Thoracic aorta (tissue), 2 donors: ENCODE measurements around the gene CYB5R3. TPM values are rescaled to one million over a fixed set of nuclear protein-coding genes. Genes with fewer than 3 reads are reported as not detected.
A peak's percentile ranks its signal among the peaks of the same experiment; 100 is the strongest.

Experiments used
- ATAC-seq: fragments of 150-250 bp; one replicate; pipeline ENCODE4 v1.8.0; 2017; ENCODE audit warnings: low read depth; ENCODE audit not compliant: insufficient number of reproducible peaks, low FRiP score
- DNase-seq: peaks from one replicate; pipeline ENCODE4 v3.0.0-alpha.2; 2020; ENCODE audit warnings: low spot score
- H3K27ac ChIP-seq, 2 donors: fragments of 200-600 bp; sonication (generic); 1 replicate in 1 of 2; 2 replicates in 1 of 2; pipeline ENCODE4 v1.5.1; 2016; ENCODE audit warnings: mild to moderate bottlenecking in 2 of 2, moderate library complexity in 2 of 2
- H3K27me3 ChIP-seq: fragments of 200-600 bp; sonication (generic); replicated peaks from 2 replicates; pipeline ENCODE4 v1.6.0; 2016; ENCODE audit warnings: mild to moderate bottlenecking; ENCODE audit not compliant: insufficient read depth
- H3K36me3 ChIP-seq: fragments of 200-600 bp; sonication (generic); one replicate; pipeline ENCODE4 v1.5.1; 2016
- H3K4me1 ChIP-seq, 2 donors: fragments of 200-600 bp; sonication (generic); 1 replicate in 1 of 2; 2 replicates in 1 of 2; pipeline versions ENCODE4 v1.5.1 to v1.6.0; 2016; ENCODE audit warnings: low read depth in 2 of 2, mild to moderate bottlenecking in 1 of 2; ENCODE audit not compliant: control insufficient read depth in 1 of 2
- H3K4me3 ChIP-seq: fragments of 200-600 bp; sonication (generic); 2 replicates; pipeline ENCODE4 v1.5.1; 2016; ENCODE audit warnings: mild to moderate bottlenecking
- H3K9me3 ChIP-seq: fragments of 200-600 bp; sonication (generic); 2 replicates; pipeline ENCODE4 v1.5.1; 2016
- CTCF ChIP-seq: fragments of 200-600 bp; sonication (generic); IDR thresholded peaks from one replicate; pipeline ENCODE4 v1.5.1; 2019; ENCODE audit warnings: antibody characterized with exemption
- total RNA-seq, 2 donors: library from RNA; depleted of rRNA; stranded (reverse); fragments of >200 nt; gene quantifications; one replicate each; pipeline versions ENCODE4 v1.1.0 to v1.2.3, GENCODE V29; 2016

CYB5R3 gene
- total RNA-seq, 2 donors from 2014 or later = 209 to 606 TPM

- no peak for TF ChIP-seq CTCF
- peaks cover 71% of the 10 kb centered on the region for H3K36me3 ChIP-seq
- H3K27me3 ChIP-seq = no peaks in the 10 kb centered on the region
- H3K27ac ChIP-seq = peak overlapping the region in 1 of 2 donors; percentile 54
- ATAC-seq (no peak), DNase-seq (no peak)
- H3K4me1 ChIP-seq = peaks cover 18 to 24% of the 10 kb centered on the region in 2 donors
- no peak overlapping the region for H3K4me3 ChIP-seq
- H3K9me3 ChIP-seq = no peaks in the 10 kb centered on the region
These were observed 23.8 kb downstream of the CYB5R3 start for GRCh38 chr22:42625416-42625815.

GRCh38 chr22:42624551-42625106 is 24.6 kb downstream of the CYB5R3 start:
- H3K9me3 ChIP-seq = no peaks in the 10 kb centered on the region
- peak overlapping the region; percentile 17 to 54 for H3K27ac ChIP-seq
- no peaks in the 10 kb centered on the region for H3K27me3 ChIP-seq
- no peak for TF ChIP-seq CTCF
- H3K4me3 ChIP-seq = no peak overlapping the region
- peaks cover 68% of the 10 kb centered on the region for H3K36me3 ChIP-seq
- DNase-seq = no peak
- peaks cover 24 to 32% of the 10 kb centered on the region in 2 donors for H3K4me1 ChIP-seq
- ATAC-seq = no peak

GRCh38 chr22:42623756-42624441 is 25.3 kb downstream of the CYB5R3 start:
- peak overlapping the region in 1 of 2 donors; percentile 84 for H3K27ac ChIP-seq
- no peak for ATAC-seq

GRCh38 chr22:42623301-42623751 is 25.9 kb downstream of the CYB5R3 start:
- no peaks in the 10 kb centered on the region for H3K27me3 ChIP-seq
- H3K27ac ChIP-seq = peak overlapping the region in 1 of 2 donors; percentile 84
- no peak for TF ChIP-seq CTCF
- peaks cover 24 to 32% of the 10 kb centered on the region in 2 donors for H3K4me1 ChIP-seq
- no peak overlapping the region for H3K4me3 ChIP-seq
- no peak for DNase-seq
- no peak for ATAC-seq
- H3K36me3 ChIP-seq = peaks cover 68% of the 10 kb centered on the region
- H3K9me3 ChIP-seq = no peaks in the 10 kb centered on the region

More at GRCh38 chr22:42623756-42624441, 25.3 kb downstream of the CYB5R3 start:
- H3K4me1 ChIP-seq = peaks cover 24 to 32% of the 10 kb centered on the region in 2 donors
- TF ChIP-seq CTCF = no peak
- no peaks in the 10 kb centered on the region for H3K27me3 ChIP-seq
- H3K4me3 ChIP-seq = no peak overlapping the region
- no peak for DNase-seq
- H3K9me3 ChIP-seq = no peaks in the 10 kb centered on the region
- peaks cover 69% of the 10 kb centered on the region for H3K36me3 ChIP-seq

GRCh38 chr22:42622061-42622710 is 27.0 kb downstream of the CYB5R3 start:
- no peaks in the 10 kb centered on the region for H3K27me3 ChIP-seq
- H3K4me3 ChIP-seq = peak overlapping the region; percentile 28
- peaks cover 24 to 32% of the 10 kb centered on the region in 2 donors for H3K4me1 ChIP-seq
- TF ChIP-seq CTCF = no peak
- H3K27ac ChIP-seq = peak overlapping the region; percentile 66 to 84
- peaks cover 57% of the 10 kb centered on the region for H3K36me3 ChIP-seq
- ATAC-seq = no peak
- DNase-seq = no peak
- H3K9me3 ChIP-seq = no peaks in the 10 kb centered on the region
